CD4-positive, alpha-beta T cell treated with Interleukin-6 at 100 ng/mL for 8 hours (primary cell): Measurements from ENCODE around the gene DPP10.

Experiments
- DNase-seq: peaks from one replicate; pipeline ENCODE4 v3.0.0-alpha.2; 2020; ENCODE audit warnings: mixed read lengths, low spot score

Gene DPP10

GRCh38 chr2:115277366-115277765 lies 834.9 kb downstream of the DPP10 start:
- DNase-seq: no peak

- DNase-seq: no peak
Measured at GRCh38 chr2:115285416-115285815, 843.0 kb downstream of the DPP10 start.

GRCh38 chr2:115290478-115290877 lies 848.0 kb downstream of the DPP10 start:
- DNase-seq: no peak

GRCh38 chr2:115292742-115293141 lies 850.3 kb downstream of the DPP10 start:
- no peak for DNase-seq

- DNase-seq: no peak
Measured at GRCh38 chr2:115294999-115295398, 852.6 kb downstream of the DPP10 start.

GRCh38 chr2:115297056-115297455 lies 854.6 kb downstream of the DPP10 start:
- DNase-seq: no peak

- no peak for DNase-seq
Measured at GRCh38 chr2:115299199-115299598, 856.8 kb downstream of the DPP10 start.

GRCh38 chr2:115305712-115306111 lies 863.3 kb downstream of the DPP10 start:
- no peak for DNase-seq

- no peak for DNase-seq
Measured at GRCh38 chr2:115314119-115314518, 871.7 kb downstream of the DPP10 start.

GRCh38 chr2:115327061-115327460 lies 884.6 kb downstream of the DPP10 start:
- no peak for DNase-seq

GRCh38 chr2:115359550-115359949 lies 917.1 kb downstream of the DPP10 start:
- no peak for DNase-seq

GRCh38 chr2:115364093-115364492 lies 921.7 kb downstream of the DPP10 start:
- DNase-seq: no peak

GRCh38 chr2:115369400-115369799 lies 927.0 kb downstream of the DPP10 start:
- no peak for DNase-seq

GRCh38 chr2:115374981-115375380 lies 932.5 kb downstream of the DPP10 start:
- DNase-seq: no peak

- no peak for DNase-seq
Measured at GRCh38 chr2:115384399-115384798, 942.0 kb downstream of the DPP10 start.

GRCh38 chr2:115386465-115386864 lies 944.0 kb downstream of the DPP10 start:
- no peak for DNase-seq

GRCh38 chr2:115389024-115389423 lies 946.6 kb downstream of the DPP10 start:
- DNase-seq: no peak

- DNase-seq: no peak
Measured at GRCh38 chr2:115389898-115390565, 947.6 kb downstream of the DPP10 start.

GRCh38 chr2:115396579-115396978 lies 954.1 kb downstream of the DPP10 start:
- no peak for DNase-seq

GRCh38 chr2:115400940-115401339 lies 958.5 kb downstream of the DPP10 start:
- DNase-seq: no peak

- no peak for DNase-seq
Measured at GRCh38 chr2:115412501-115412900, 970.1 kb downstream of the DPP10 start.

- DNase-seq: no peak
Measured at GRCh38 chr2:115413791-115414190, 971.4 kb downstream of the DPP10 start.

- DNase-seq: no peak
Measured at GRCh38 chr2:115414466-115414865, 972.0 kb downstream of the DPP10 start.

GRCh38 chr2:115422004-115422634 lies 979.7 kb downstream of the DPP10 start:
- no peak for DNase-seq
